PC-9 (cell line): Measurements from ENCODE around the gene SLC9A9. TPM values are rescaled to one million over a fixed set of nuclear protein-coding genes. Genes with fewer than 3 reads are reported as not detected.

Experiments used
- BruUV-seq: library from RNA; stranded (reverse); fragments of 400-500 nt; replicated peaks from 2 replicates; lab custom pipeline; 2021; lab: Mats Ljungman, UMichigan
- CTCF ChIA-PET: fragments of 300-600 bp; sonication (Branson Sonifier 250); formaldehyde crosslinking; loops from one replicate; lab custom pipeline; 2022; ENCODE audit warnings: antibody characterized with exemption; lab: Charles Lee
- POLR2A ChIA-PET: fragments of 300-600 bp; sonication (Branson Sonifier 250); formaldehyde crosslinking; loops from one replicate; lab custom pipeline; 2022; ENCODE audit warnings: antibody characterized with exemption; ENCODE audit not compliant: unreplicated experiment; lab: Charles Lee
- DNase-seq, 2 experiments: peaks; one replicate each; pipeline versions ENCODE4 v3.0.0 to v3.0.0-alpha.2; 2015 to 2022; ENCODE audit warnings: mixed read lengths in 1 of 2
- H2AFZ ChIP-seq: fragments of 200-600 bp; sonication (generic); 2 replicates; pipeline ENCODE4 v1.8.1; 2017; ENCODE audit warnings: antibody characterized with exemption
- H3F3A ChIP-seq: fragments of 200-600 bp; sonication (generic); 2 replicates; pipeline ENCODE4 v1.8.1; 2017; ENCODE audit warnings: antibody characterized with exemption, mild to moderate bottlenecking, low read depth; ENCODE audit not compliant: insufficient read depth
- H3K27ac ChIP-seq: fragments of 200-600 bp; sonication (generic); 2 replicates; pipeline ENCODE4 v1.6.1; 2016; ENCODE audit warnings: mixed run types
- H3K27me3 ChIP-seq: fragments of 200-600 bp; sonication (generic); 2 replicates; pipeline ENCODE4 v1.6.1; 2016; ENCODE audit warnings: low read depth, mixed run types; ENCODE audit not compliant: insufficient read depth
- H3K36me3 ChIP-seq: fragments of 200-600 bp; sonication (generic); 2 replicates; pipeline ENCODE4 v1.6.1; 2016; ENCODE audit warnings: low read depth, mixed run types
- H3K4me1 ChIP-seq: fragments of 200-600 bp; sonication (generic); replicated peaks from 2 replicates; pipeline ENCODE4 v1.6.1; 2016; ENCODE audit warnings: mixed run types; ENCODE audit not compliant: insufficient read depth
- H3K4me2 ChIP-seq: fragments of 200-600 bp; sonication (generic); 2 replicates; pipeline ENCODE4 v1.6.1; 2017; ENCODE audit warnings: mixed run types
- H3K4me3 ChIP-seq: fragments of 200-600 bp; sonication (generic); 2 replicates; pipeline ENCODE4 v1.6.1; 2016; ENCODE audit warnings: mixed run types
- H3K79me2 ChIP-seq: fragments of 200-600 bp; sonication (generic); 2 replicates; pipeline ENCODE4 v1.6.1; 2017; ENCODE audit warnings: low read depth, mixed run types
- H3K9me2 ChIP-seq: fragments of 200-600 bp; sonication (generic); 2 replicates; pipeline ENCODE4 v1.8.1; 2017; ENCODE audit warnings: mild to moderate bottlenecking; ENCODE audit not compliant: insufficient read depth
- H3K9me3 ChIP-seq: fragments of 200-600 bp; sonication (generic); 2 replicates; pipeline ENCODE4 v1.8.1; 2016; ENCODE audit warnings: low read depth; ENCODE audit not compliant: insufficient read depth
- H4K20me1 ChIP-seq: fragments of 200-600 bp; sonication (generic); 2 replicates; pipeline ENCODE4 v1.8.1; 2017; ENCODE audit not compliant: insufficient read depth
- CTCF ChIP-seq: fragments of 200-600 bp; sonication (generic); conservative IDR thresholded peaks from 2 replicates; pipeline ENCODE4 v1.6.1; 2017; ENCODE audit warnings: mixed run types, antibody characterized with exemption, mild to moderate bottlenecking, moderate library complexity
- EZH2 ChIP-seq: fragments of 200-600 bp; sonication (generic); IDR thresholded peaks from 2 replicates; pipeline ENCODE4 v1.8.0; 2017; ENCODE audit warnings: antibody characterized with exemption, low read depth
- intact Hi-C: fragments of 100-400 bp; cut with micrococcal nuclease; formaldehyde crosslinking; loops from one replicate; pipeline ENCODE4 v1.10.0; 2022; ENCODE audit not compliant: unreplicated experiment
- total RNA-seq: library from RNA; stranded (reverse); gene quantifications from 2 replicates; pipeline ENCODE4 v1.2.3, GENCODE V29; 2021

Gene SLC9A9
- total RNA-seq, 1 experiment from 2014 or later: 1.7 TPM

DNA sequence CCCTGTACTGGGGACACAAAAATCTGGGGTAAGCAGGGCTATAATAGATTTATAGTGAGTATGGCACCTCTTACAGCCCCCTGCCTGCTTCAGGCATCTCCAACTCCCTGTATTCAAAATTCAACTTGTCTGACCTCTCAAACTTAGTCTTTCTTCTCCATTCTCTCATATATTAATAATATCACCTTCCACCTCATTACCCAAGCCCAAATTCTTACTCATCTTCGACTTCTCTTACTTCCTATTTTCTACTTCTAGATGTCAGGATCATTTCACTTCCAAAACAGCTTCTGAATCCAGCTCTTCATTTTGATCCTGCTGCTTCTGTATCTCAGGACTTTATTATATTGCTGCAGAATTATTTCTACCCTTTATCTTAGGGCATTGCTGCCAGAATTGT lies 438.0 kb downstream of the SLC9A9 start:
- POLR2A ChIA-PET: no interaction called here

GRCh38 chr3:143408771-143409170 lies 439.5 kb downstream of the SLC9A9 start:
- Histone ChIP-seq H3F3A (no peaks in the 10 kb centered on the region), H3K27ac (no peak overlapping the region), H3K9me3 (no peaks in the 10 kb centered on the region), H3K4me2 (no peak overlapping the region), H3K4me3 (no peak overlapping the region), H2AFZ (no peak overlapping the region), H3K27me3 (no peaks in the 10 kb centered on the region), H3K9me2 (no peaks in the 10 kb centered on the region; the same call in 1 of the 2 replicates), H4K20me1 (no peaks in the 10 kb centered on the region), H3K36me3 (no peaks in the 10 kb centered on the region), H3K79me2 (no peaks in the 10 kb centered on the region), H3K4me1 (no peaks in the 10 kb centered on the region)
- intact Hi-C loops: no loop called here
- no peak for DNase-seq
- CTCF ChIA-PET: no interaction called here
- TF ChIP-seq EZH2 (no peak), CTCF (no peak)
- POLR2A ChIA-PET: no interaction called here
- no TSS peak for BruUV-seq

More for the DNA sequence above, 438.0 kb downstream of the SLC9A9 start:
- H3K4me1 ChIP-seq: no peaks in the 10 kb centered on the region
- no peak overlapping the region for H2AFZ ChIP-seq
- no peak overlapping the region for H3K4me2 ChIP-seq
- BruUV-seq: no TSS peak
- no peaks in the 10 kb centered on the region for H3K27me3 ChIP-seq
- H3K36me3 ChIP-seq: no peaks in the 10 kb centered on the region
- H3F3A ChIP-seq: no peaks in the 10 kb centered on the region
- H3K9me3 ChIP-seq: no peaks in the 10 kb centered on the region
- H3K79me2 ChIP-seq: no peaks in the 10 kb centered on the region
- no peak overlapping the region for H3K4me3 ChIP-seq
- TF ChIP-seq EZH2 (no peak), CTCF (no peak)
- intact Hi-C loops: no loop called here
- CTCF ChIA-PET: no interaction called here
- H3K27ac ChIP-seq: no peak overlapping the region
- no peak for DNase-seq
- no peaks in the 10 kb centered on the region for H4K20me1 ChIP-seq
- no peaks in the 10 kb centered on the region for H3K9me2 ChIP-seq

DNA sequence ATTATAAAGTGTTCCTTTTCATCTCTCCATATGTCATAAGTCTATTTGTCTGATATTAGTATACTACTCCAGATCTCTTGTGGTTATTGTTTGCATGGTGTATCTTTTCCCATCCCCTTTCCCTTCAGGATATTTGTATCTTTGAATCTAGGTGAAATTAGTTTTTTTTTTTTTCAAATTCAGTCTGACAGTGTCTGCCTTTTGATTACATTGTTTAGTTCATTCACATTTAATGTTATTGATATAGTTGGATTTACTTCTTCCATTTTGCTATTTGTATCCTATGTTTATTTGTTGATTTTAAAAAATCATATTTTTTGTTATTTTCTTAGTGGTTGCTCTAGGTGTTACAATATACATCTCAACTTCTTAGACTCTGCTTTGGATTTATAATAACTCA lies 445.7 kb downstream of the SLC9A9 start:
- DNase-seq: no peak
- no peaks in the 10 kb centered on the region for H3K4me1 ChIP-seq

More for the DNA sequence above, 445.7 kb downstream of the SLC9A9 start:
- H3K79me2 ChIP-seq: no peaks in the 10 kb centered on the region
- H4K20me1 ChIP-seq: no peaks in the 10 kb centered on the region
- no peaks in the 10 kb centered on the region; the same call in 1 of the 2 replicates for H3K9me2 ChIP-seq
- BruUV-seq: no TSS peak
- no peak overlapping the region for H3K27ac ChIP-seq
- no peak overlapping the region for H2AFZ ChIP-seq
- intact Hi-C loops: no loop called here
- no peaks in the 10 kb centered on the region for H3K27me3 ChIP-seq
- 0 out of 2 replicates have a peak, but pooled peaks cover 2% of the 10 kb centered on the region for H3K9me3 ChIP-seq
- H3K4me2 ChIP-seq: no peak overlapping the region
- no peaks in the 10 kb centered on the region for H3K36me3 ChIP-seq
- no peak overlapping the region for H3K4me3 ChIP-seq
- ChIA-PET POLR2A (no interaction called here), CTCF (no interaction called here)
- TF ChIP-seq CTCF (no peak), EZH2 (no peak)
- no peaks in the 10 kb centered on the region for H3F3A ChIP-seq
